Neural cell (in vitro differentiated cells): ENCODE measurements around the gene FBXL15. TPM values are rescaled to one million over a fixed set of nuclear protein-coding genes. Genes with fewer than 3 reads are reported as not detected.

Experiments
- H2AFZ ChIP-seq: fragments of 200-600, 300-800 bp; sonication (generic), shearing (Covaris generic); 2 replicates; pipeline ENCODE4 v1.6.0; 2014; ENCODE audit warnings: low read depth, mild to moderate bottlenecking, antibody characterized with exemption, low read length, moderate library complexity
- H3F3A ChIP-seq: fragments of 200-600 bp; shearing (Covaris generic); 2 replicates; pipeline ENCODE4 v1.6.1; 2016; ENCODE audit warnings: mild to moderate bottlenecking, moderate library complexity, mixed read lengths, antibody characterized with exemption, low read length; ENCODE audit not compliant: insufficient read depth, poor library complexity, severe bottlenecking
- H3K27ac ChIP-seq: fragments of 200-600, 300-800 bp; sonication (generic), shearing (Covaris generic); 2 replicates; pipeline ENCODE4 v1.5.1; 2014; ENCODE audit warnings: mild to moderate bottlenecking, low read length, moderate library complexity
- H3K27me3 ChIP-seq: fragments of 300-800, 200-600 bp; sonication (generic), shearing (Covaris generic); 2 replicates; pipeline ENCODE4 v1.6.0; 2014; ENCODE audit warnings: mild to moderate bottlenecking, low read depth, low read length, moderate library complexity; ENCODE audit not compliant: insufficient read depth
- H3K36me3 ChIP-seq: fragments of 300-800, 200-600 bp; sonication (generic), shearing (Covaris generic); 2 replicates; pipeline ENCODE4 v1.5.1; 2014; ENCODE audit warnings: mild to moderate bottlenecking, antibody characterized with exemption, low read length, moderate library complexity; ENCODE audit not compliant: insufficient read depth
- H3K4me2 ChIP-seq: fragments of 300-800, 200-600 bp; sonication (generic), shearing (Covaris generic); 2 replicates; pipeline ENCODE4 v1.6.0; 2014; ENCODE audit warnings: mild to moderate bottlenecking, low read length
- H3K4me3 ChIP-seq: fragments of 300-800, 200-600 bp; sonication (generic), shearing (Covaris generic); 2 replicates; pipeline ENCODE4 v1.5.1; 2014; ENCODE audit warnings: mild to moderate bottlenecking, low read length, moderate library complexity
- H3K79me2 ChIP-seq: fragments of 200-600 bp; shearing (Covaris generic); replicated peaks from 2 replicates; pipeline ENCODE4 v1.6.0; 2014; ENCODE audit warnings: mild to moderate bottlenecking, low read length, moderate library complexity; ENCODE audit not compliant: insufficient read depth
- H3K9ac ChIP-seq: fragments of 300-800, 200-600 bp; sonication (generic), shearing (Covaris generic); 2 replicates; pipeline ENCODE4 v1.6.1; 2016; ENCODE audit warnings: mild to moderate bottlenecking, low read length, mixed read lengths
- H3K9me2 ChIP-seq: fragments of 200-600 bp; shearing (Covaris generic); 2 replicates; pipeline ENCODE4 v1.6.1; 2016; ENCODE audit warnings: mild to moderate bottlenecking, low read length, mixed read lengths; ENCODE audit not compliant: insufficient read depth
- H3K9me3 ChIP-seq: fragments of 200-600, 300-800 bp; sonication (generic), shearing (Covaris generic); 2 replicates; pipeline ENCODE4 v1.6.1; 2016; ENCODE audit warnings: mild to moderate bottlenecking, mixed run types, low read length, moderate library complexity, mixed read lengths
- H4K20me1 ChIP-seq: fragments of 200-600 bp; shearing (Covaris generic); 2 replicates; pipeline ENCODE4 v1.6.1; 2016; ENCODE audit warnings: mild to moderate bottlenecking, mixed run types; ENCODE audit not compliant: insufficient read depth
- CTCF ChIP-seq: fragments of 450-650 bp; IDR thresholded peaks from 2 replicates; pipeline ENCODE4 v1.5.1; 2014; ENCODE audit warnings: antibody characterized with exemption, mild to moderate bottlenecking, moderate library complexity; ENCODE audit not compliant: poor library complexity, severe bottlenecking
- EP300 ChIP-seq: fragments of 450-650 bp; conservative IDR thresholded peaks from 2 replicates; pipeline ENCODE4 v1.6.1; 2014; ENCODE audit warnings: antibody characterized with exemption, mild to moderate bottlenecking, moderate library complexity; ENCODE audit not compliant: poor library complexity, severe bottlenecking
- EZH2 ChIP-seq: fragments of 200-600, 300-800 bp; shearing (Covaris generic), sonication (generic); IDR thresholded peaks from 2 replicates; pipeline ENCODE4 v1.6.1; 2014; ENCODE audit warnings: antibody characterized with exemption, low read length, borderline replicate concordance, mild to moderate bottlenecking; ENCODE audit not compliant: insufficient read depth, poor library complexity, severe bottlenecking
- MXI1 ChIP-seq: fragments of 450-650 bp; conservative IDR thresholded peaks from 2 replicates; pipeline ENCODE4 v1.6.1; 2014; ENCODE audit warnings: antibody characterized with exemption, mild to moderate bottlenecking; ENCODE audit not compliant: poor library complexity, severe bottlenecking
- POLR2AphosphoS5 ChIP-seq: IDR thresholded peaks from 2 replicates; pipeline ENCODE4 v1.6.1; 2012
- RAD21 ChIP-seq: fragments of 450-650 bp; conservative IDR thresholded peaks from 2 replicates; pipeline ENCODE4 v1.6.1; 2014; ENCODE audit warnings: antibody characterized with exemption, mild to moderate bottlenecking, moderate library complexity
- REST ChIP-seq: IDR thresholded peaks from 2 replicates; pipeline ENCODE4 v1.6.1; 2012; ENCODE audit warnings: borderline replicate concordance
- SMC3 ChIP-seq: fragments of 450-650 bp; conservative IDR thresholded peaks from 2 replicates; pipeline ENCODE4 v1.6.1; 2014; ENCODE audit warnings: antibody characterized with exemption, mild to moderate bottlenecking, moderate library complexity; ENCODE audit not compliant: poor library complexity
- TAF1 ChIP-seq: IDR thresholded peaks from 2 replicates; pipeline ENCODE4 v1.6.1; 2012; ENCODE audit warnings: low read depth
- polyA plus RNA-seq: library from polyadenylated mRNA; depleted of rRNA; stranded (reverse); fragments of >200 nt; gene quantifications from 2 replicates; pipeline ENCODE4 v1.2.3, GENCODE V29; 2014

The FBXL15 gene
- polyA plus RNA-seq, 1 donor from 2014 or later, result 37.8 TPM

- Histone ChIP-seq H3F3A (no peaks in the 10 kb centered on the region), H3K4me2 (no peak overlapping the region), H3K27ac (no peak overlapping the region), H2AFZ (no peak overlapping the region), H3K4me3 (peak overlapping the region; percentile 77), H3K9ac (no peak overlapping the region), H3K9me3 (no peaks in the 10 kb centered on the region), H4K20me1 (no peaks in the 10 kb centered on the region), H3K9me2 (no peaks in the 10 kb centered on the region), H3K79me2 (peaks cover 7% of the 10 kb centered on the region), H3K27me3 (peaks cover 7% of the 10 kb centered on the region), H3K36me3 (no peaks in the 10 kb centered on the region)
- TF ChIP-seq TAF1, result no peak
- TF ChIP-seq EP300, result no peak
- TF ChIP-seq EZH2, result no peak
- TF ChIP-seq REST, result no peak
- no peak for TF ChIP-seq RAD21
- no peak for TF ChIP-seq MXI1
- TF ChIP-seq SMC3, result no peak
- no peak for TF ChIP-seq POLR2AphosphoS5
- no peak for TF ChIP-seq CTCF
Observed at GRCh38 chr10:102407425-102408130, 13.1 kb upstream of the FBXL15 start.

GRCh38 chr10:102408131-102408727 lies 12.4 kb upstream of the FBXL15 start:
- no peaks in the 10 kb centered on the region for H3K9me2 ChIP-seq
- H3F3A ChIP-seq, result no peaks in the 10 kb centered on the region
- TF ChIP-seq REST (no peak), MXI1 (no peak), EZH2 (no peak), POLR2AphosphoS5 (no peak), CTCF (no peak), EP300 (no peak)
- H3K4me2 ChIP-seq, result peak overlapping the region; percentile 12
- H3K27ac ChIP-seq, result peak overlapping the region; percentile 5
- H2AFZ ChIP-seq, result no peak overlapping the region
- H3K79me2 ChIP-seq, result peaks cover 8% of the 10 kb centered on the region
- H3K9ac ChIP-seq, result peak overlapping the region; percentile 64
- peaks cover 7% of the 10 kb centered on the region for H3K27me3 ChIP-seq
- H3K4me3 ChIP-seq, result peak overlapping the region; percentile 77
- no peaks in the 10 kb centered on the region for H3K9me3 ChIP-seq
- H4K20me1 ChIP-seq, result no peaks in the 10 kb centered on the region
- no peaks in the 10 kb centered on the region for H3K36me3 ChIP-seq
